ENCODE results near the gene ITPR3. TPM values are rescaled to one million over a fixed set of nuclear protein-coding genes. Genes with fewer than 3 reads are reported as not detected.
A peak's percentile ranks its signal among the peaks of the same experiment; 100 is the strongest.

ITPR3 gene
- polyA plus RNA-seq, 3 donors = 8.2 to 9.1 (median 8.2) TPM

DNA sequence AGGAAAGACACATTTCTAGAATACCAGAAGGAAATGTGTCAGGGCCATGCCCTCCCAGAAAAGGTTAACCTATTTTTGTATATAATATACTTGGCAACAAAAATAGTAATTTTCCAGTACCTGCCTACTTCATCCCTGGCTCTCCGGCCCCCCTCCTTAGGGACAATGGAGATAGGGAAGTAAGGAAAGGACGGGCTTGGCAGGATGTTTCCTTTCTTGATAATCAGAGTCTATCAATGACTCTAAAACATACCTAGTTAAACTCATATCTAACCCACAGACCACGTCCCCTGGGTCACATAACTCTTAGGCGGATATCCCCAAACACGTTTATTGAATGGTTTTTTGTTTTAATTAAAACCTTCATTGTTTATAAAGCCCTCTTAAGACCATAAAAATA lies 78.6 kb downstream of the ITPR3 start:
- no peak for DNase-seq

GRCh38 chr6:33700391-33701050 lies 79.4 kb downstream of the ITPR3 start:
- DNase-seq = peak; percentile 58

DNA sequence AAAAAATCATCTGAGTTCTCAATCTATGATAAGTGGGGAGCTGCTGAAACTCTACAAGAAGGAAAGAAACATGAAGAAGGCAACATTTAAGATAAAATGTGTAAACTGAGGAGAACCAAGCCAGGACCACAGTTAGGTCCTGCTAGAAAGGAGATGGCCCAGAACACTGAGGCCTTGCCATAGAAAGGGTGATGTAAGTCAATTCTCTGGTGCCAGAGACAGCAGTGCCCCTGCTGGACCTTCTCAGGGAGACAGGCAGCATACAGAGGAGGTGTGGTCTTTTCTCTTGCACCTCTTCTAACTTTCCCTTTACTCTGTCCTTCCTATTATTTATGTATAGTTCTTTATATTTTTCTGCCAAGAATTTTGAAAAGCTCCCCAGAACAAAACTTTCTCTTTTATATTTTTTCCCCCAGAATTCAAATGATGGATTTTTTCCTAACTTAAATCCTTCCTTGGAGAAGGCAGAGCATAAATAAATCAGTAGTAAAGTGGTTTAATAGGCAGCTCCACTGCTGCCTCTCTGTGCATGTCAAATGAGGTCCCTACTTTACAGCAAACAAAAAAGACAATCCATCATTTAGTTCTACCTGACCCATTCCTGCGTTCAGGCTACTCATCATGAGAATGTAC lies 81.3 kb downstream of the ITPR3 start:
- no peak for DNase-seq

DNA sequence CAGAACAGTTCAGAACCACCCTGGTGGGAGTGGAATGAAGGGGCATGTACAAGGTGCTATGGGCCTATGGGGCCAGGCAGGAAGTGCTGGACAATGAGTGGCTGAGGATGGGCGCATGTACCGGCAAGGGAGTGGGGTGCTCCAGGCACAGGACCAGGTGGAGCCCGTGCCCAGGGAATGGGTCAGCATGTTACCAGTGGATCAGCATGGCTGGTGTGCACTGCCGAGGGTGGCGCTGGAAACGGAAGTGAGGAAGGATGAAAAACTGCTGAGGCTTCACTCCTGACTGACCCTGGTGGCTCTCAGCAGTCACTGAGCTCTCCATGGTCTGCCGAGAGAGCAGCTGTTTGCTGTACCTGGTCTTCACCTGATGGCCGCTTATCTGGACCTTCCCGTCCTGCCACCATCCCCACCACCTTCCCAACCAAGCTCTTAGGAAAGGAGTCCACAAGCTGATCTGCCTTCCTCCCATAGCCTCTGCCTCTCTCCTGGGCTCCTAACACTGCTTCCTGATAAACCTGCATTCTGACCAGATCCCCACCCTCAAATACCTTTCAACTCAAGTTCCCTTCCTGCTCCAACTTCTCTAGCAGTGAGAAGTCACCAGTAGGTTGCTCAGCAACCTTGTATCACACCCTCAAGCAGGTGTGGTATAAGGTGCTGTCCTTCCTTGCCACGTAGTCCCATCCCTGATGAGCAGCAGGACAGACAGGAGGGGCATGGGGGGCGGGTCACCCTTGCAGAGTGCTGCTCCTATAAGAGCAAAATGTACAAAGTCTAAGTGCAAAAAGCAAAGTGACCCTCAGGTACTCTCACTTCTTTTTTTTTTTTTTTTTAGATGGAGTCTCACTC lies 83.3 kb downstream of the ITPR3 start:
- no peak for DNase-seq

- peak; percentile 42 for DNase-seq
Observed at GRCh38 chr6:33705268-33705885, 84.3 kb downstream of the ITPR3 start.

- no peak for DNase-seq
Observed at GRCh38 chr6:33705955-33706725, 85.0 kb downstream of the ITPR3 start.

DNA sequence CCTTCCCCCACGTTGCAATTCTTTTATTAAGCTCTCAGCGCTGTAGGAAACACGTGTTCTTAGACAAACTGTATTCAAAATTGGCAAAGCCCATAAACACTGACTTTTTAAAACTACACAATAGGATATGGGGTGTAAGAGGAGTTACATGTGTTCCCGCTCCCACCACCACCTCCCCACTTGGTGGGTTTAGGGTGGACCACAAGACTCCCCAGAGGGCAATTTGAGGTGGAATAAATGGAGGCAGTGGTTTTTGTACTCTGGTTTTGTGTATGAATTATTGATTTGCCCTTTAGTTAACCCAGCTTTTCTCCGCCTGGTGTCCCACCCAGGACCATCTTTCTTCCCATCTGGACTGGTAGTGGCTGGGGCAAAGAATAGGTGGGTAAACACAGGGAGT lies 86.6 kb downstream of the ITPR3 start:
- DNase-seq = no peak

- DNase-seq = no peak
Observed at GRCh38 chr6:33708516-33709204, 87.5 kb downstream of the ITPR3 start.

- DNase-seq = no peak
Observed at GRCh38 chr6:33709605-33710295, 88.6 kb downstream of the ITPR3 start.

DNA sequence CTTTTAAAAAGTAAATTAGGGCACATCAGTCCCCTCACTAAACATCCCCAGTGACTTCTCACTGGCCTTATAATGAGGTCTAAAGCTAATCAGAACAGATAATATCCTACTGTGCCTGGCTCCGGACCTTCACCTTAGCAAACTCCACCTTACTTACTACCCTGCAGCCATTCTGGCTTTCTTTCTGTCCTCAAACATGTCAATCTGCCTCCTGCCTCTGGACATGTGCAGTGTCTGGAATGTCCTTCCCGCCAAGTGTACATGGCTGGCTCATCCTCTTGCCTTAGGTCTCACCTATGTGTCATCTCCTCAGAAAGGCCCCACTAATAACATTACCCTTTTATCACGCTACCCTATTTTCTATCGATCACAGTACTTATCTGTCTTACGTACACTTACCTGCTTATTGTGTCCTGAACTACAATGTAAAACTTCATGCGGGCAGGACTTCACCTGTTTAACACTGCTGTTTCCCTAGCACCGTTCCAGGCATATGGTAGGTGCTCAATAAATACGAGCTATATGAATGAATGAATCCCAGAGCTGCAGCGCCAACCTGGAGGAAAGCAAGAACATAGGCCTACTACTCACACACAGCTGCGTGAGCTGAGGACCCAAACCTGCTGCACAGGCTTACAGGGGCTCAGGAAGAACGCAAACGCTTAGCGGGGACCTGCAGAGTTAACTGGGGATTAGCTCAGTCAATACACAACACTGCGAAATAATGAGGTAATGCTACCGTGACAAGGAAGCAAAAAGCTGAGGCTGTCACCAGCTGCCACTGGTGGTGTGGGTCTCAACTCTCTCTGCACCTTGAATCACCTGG lies 89.4 kb downstream of the ITPR3 start:
- DNase-seq = no peak

- DNase-seq = peak; percentile 97
Observed at GRCh38 chr6:33711140-33712129, 90.3 kb downstream of the ITPR3 start, which contains the start of gene UQCC2. Gene UQCC2 (minus strand): TSS chr6:33711700. CDS start chr6:33711686, 14 bp downstream.

- no peak for DNase-seq
Observed at GRCh38 chr6:33712914-33713313, 91.8 kb downstream of the ITPR3 start.

DNA sequence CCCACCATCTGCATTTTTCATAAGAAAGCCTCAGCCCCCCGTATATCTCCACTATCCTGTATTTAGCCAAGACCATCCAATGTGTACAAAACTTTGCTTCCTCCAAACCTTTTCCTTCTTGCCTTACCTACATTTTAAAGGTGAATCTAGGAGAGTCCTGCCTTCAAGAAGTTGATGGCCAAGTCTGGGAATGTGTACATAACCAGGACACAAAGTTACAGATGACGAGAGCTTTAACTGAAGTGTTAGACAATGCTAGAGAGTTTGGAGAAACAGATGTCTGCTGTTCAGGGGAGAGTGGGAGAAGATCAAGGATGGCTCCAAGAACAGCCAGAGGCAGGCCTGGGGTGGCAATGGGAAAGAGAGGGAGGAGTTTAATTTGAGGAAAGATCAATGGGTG lies 92.7 kb downstream of the ITPR3 start:
- DNase-seq = no peak

DNA sequence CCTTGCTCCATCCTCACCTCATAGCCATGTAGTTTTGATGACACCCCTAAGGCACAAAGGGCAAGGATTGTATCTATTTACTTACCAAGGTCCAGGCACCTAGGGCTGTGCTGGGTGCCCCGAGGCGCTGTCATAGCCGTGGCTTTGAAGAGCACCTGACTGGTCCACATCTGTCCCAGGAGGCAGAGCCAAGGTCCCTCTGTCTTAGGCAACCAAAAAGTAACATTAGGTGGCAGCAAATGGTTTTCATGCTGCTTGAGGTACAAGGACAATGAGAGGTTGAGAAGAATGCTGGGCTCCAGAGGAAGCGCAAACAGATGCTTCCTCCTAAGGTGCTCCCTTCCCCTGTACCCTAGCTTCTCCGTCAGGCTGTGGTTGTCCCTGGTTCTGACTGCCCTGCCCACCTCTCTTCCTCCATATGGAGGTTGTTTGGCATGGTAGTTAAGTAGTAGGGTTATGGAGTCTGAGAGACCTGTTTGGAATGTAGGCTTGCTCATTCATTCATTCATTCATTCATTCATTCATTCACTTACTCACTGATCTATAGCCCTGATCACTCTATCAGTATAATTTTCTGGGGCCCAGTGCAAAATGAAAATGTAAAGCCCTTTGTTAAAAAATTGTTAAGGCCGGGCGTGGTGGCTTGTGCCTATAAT lies 93.4 kb downstream of the ITPR3 start:
- no peak for DNase-seq

DNA sequence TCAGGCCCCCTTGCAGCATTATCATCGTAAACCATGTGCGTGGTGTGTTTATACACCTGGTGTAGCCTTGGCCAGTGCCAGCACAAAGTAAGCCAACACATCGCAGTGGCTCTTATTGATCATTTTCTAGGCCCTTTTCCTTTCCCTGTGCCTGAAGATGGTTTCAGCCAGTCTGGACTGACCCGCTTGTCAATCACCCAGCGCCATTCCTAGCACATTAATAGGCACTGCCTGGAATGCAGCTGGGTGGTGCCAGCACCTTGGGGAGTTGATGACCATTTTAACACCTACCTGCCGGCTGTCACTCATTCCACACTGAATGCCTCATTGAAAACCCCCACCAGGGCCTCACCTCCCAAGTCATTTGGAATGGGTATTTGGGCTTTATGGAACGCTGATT lies 95.3 kb downstream of the ITPR3 start:
- no peak for DNase-seq

DNA sequence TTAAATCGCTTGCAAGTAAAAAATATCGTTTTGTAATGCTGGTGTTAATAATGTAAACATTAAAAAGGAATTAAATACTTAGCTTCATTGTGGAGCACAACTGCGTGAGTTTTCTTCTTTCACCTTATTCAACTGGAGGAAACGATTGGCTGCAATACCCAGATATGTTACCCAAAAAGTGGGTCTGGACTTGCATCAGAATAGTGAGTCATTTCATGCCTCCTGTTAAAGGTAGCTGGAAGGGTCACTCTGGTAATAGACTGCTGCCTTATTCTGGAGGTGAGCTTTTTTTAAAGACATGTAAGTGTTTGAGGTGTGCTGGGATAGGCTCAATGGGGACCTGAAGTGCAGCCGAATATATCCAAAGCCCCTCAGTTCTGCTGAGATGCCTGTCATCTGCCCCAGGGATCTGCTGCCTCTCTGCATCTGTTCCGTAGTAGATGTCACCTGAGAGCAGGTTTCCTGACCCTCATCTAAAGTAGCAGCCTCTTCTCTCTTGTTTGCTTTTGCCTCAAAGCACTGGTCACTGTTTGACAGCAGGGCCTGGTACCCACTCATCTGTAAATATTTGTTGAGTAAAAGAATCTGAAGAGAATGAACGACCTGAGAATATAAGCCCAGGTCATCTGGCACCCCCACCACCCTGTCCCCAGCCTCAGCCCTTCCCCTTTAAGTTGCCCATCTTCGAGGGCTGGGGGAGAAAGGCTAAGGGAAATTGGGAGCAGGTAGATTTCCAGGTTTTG lies 95.9 kb downstream of the ITPR3 start:
- no peak for DNase-seq

Measured in renal pelvis (tissue), 4 donors.